ENCODE measurements around the gene DST. TPM values are rescaled to one million over a fixed set of nuclear protein-coding genes. Genes with fewer than 3 reads are reported as not detected.

Gene DST
- total RNA-seq, 1 experiment from 2014 or later = 71.8 TPM

GRCh38 chr6:56638760-56639159 lies 3.9 kb downstream of the DST start:
- Histone ChIP-seq H3K9me3 (ENCODE audit: low read depth, low read length, poor library complexity, severe bottlenecking) (no peaks in the 10 kb centered on the region), H3K27ac (ENCODE audit: low read depth, low read length, poor library complexity, severe bottlenecking) (no peak overlapping the region), H3K4me3 (ENCODE audit: low read depth, low read length, poor library complexity, severe bottlenecking) (no peak overlapping the region), H3K36me3 (ENCODE audit: insufficient read depth, low read length, poor library complexity, severe bottlenecking) (no peaks in the 10 kb centered on the region), H3K4me1 (ENCODE audit: insufficient read depth, low read length, poor library complexity, severe bottlenecking) (peaks cover 7% of the 10 kb centered on the region), H3K27me3 (replicated peaks; ENCODE audit: insufficient read depth, low read depth, low read length, poor library complexity) (no peaks in the 10 kb centered on the region)
- no peak for DNase-seq (ENCODE audit: low spot score)
- ChIA-PET POLR2A (ENCODE audit: low non-redundant PET) (no interaction called here), CTCF (no interaction called here)
- intact Hi-C loops (cut with micrococcal nuclease; ENCODE audit: unreplicated experiment) = loop anchor here (1.0 to 5.0 kb wide), 2 partner anchors 61 to 119 kb away; no protein-coding TSS in a partner anchor
- TF ChIP-seq EZH2 (IDR thresholded peaks at IDR 0.05; ENCODE audit: borderline replicate concordance, low read depth, low read length, poor library complexity, severe bottlenecking) = no peak
- TF ChIP-seq, protein P1, sequence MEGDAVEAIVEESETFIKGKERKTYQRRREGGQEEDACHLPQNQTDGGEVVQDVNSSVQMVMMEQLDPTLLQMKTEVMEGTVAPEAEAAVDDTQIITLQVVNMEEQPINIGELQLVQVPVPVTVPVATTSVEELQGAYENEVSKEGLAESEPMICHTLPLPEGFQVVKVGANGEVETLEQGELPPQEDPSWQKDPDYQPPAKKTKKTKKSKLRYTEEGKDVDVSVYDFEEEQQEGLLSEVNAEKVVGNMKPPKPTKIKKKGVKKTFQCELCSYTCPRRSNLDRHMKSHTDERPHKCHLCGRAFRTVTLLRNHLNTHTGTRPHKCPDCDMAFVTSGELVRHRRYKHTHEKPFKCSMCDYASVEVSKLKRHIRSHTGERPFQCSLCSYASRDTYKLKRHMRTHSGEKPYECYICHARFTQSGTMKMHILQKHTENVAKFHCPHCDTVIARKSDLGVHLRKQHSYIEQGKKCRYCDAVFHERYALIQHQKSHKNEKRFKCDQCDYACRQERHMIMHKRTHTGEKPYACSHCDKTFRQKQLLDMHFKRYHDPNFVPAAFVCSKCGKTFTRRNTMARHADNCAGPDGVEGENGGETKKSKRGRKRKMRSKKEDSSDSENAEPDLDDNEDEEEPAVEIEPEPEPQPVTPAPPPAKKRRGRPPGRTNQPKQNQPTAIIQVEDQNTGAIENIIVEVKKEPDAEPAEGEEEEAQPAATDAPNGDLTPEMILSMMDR (conservative IDR thresholded peaks at IDR 0.05; ENCODE audit: low read depth, low read length) = no peak
- BruUV-seq (replicated peaks) = no TSS peak

DNA sequence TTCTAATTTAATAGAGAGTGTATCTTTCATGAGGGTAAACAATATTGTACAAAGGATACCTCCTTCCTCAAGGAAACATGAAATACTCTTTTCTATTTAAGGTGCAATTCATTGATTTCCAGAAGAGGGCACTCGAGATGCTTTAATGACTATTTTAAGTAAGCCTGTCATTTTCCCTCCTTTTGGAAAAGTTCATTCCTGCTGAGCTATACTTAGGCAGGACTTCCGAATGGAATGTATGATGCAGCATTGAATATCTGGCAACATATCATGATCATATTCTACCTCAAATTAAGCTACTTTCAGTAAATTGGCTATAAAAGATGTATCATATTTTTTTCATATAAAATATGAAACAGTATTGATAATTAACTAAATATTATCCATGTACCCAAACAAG lies 5.0 kb downstream of the DST start:
- CTCF ChIA-PET = interaction anchor here (0.6 to 1.5 kb wide), 5 partner anchors 55 to 227 kb away, joined by 3 to 6 read pairs (median 5); no protein-coding TSS in a partner anchor
- intact Hi-C loops (cut with micrococcal nuclease; ENCODE audit: unreplicated experiment) = loop anchor here (1.0 to 5.0 kb wide), 4 partner anchors 62 to 679 kb away; partner anchors contain the start of gene PRIM2
- peak; percentile 75 for DNase-seq (ENCODE audit: low spot score)

GRCh38 chr6:56628105-56628504 lies 14.6 kb downstream of the DST start:
- no peaks in the 10 kb centered on the region for H3K9me3 ChIP-seq (ENCODE audit: low read depth, low read length, poor library complexity, severe bottlenecking)
- no peaks in the 10 kb centered on the region for H3K27me3 ChIP-seq (replicated peaks; ENCODE audit: insufficient read depth, low read depth, low read length, poor library complexity)
- no TSS peak for BruUV-seq (replicated peaks)
- no peak overlapping the region for H3K27ac ChIP-seq (ENCODE audit: low read depth, low read length, poor library complexity, severe bottlenecking)
- ChIA-PET POLR2A (ENCODE audit: low non-redundant PET) (no interaction called here), CTCF (no interaction called here)
- intact Hi-C loops (cut with micrococcal nuclease; ENCODE audit: unreplicated experiment) = no loop called here
- H3K4me1 ChIP-seq (ENCODE audit: insufficient read depth, low read length, poor library complexity, severe bottlenecking) = no peaks in the 10 kb centered on the region
- no peak for DNase-seq (ENCODE audit: low spot score)
- H3K36me3 ChIP-seq (ENCODE audit: insufficient read depth, low read length, poor library complexity, severe bottlenecking) = peaks cover 3% of the 10 kb centered on the region
- no peak overlapping the region for H3K4me3 ChIP-seq (ENCODE audit: low read depth, low read length, poor library complexity, severe bottlenecking)
- TF ChIP-seq, protein P1 (conservative IDR thresholded peaks at IDR 0.05; ENCODE audit: low read depth, low read length) = no peak

More for the DNA sequence above, 5.0 kb downstream of the DST start:
- BruUV-seq (replicated peaks) = no TSS peak
- Histone ChIP-seq H3K27me3 (replicated peaks; ENCODE audit: insufficient read depth, low read depth, low read length, poor library complexity) (no peaks in the 10 kb centered on the region), H3K27ac (ENCODE audit: low read depth, low read length, poor library complexity, severe bottlenecking) (no peak overlapping the region), H3K4me1 (ENCODE audit: insufficient read depth, low read length, poor library complexity, severe bottlenecking) (peaks cover 2% of the 10 kb centered on the region), H3K9me3 (ENCODE audit: low read depth, low read length, poor library complexity, severe bottlenecking) (no peaks in the 10 kb centered on the region), H3K4me3 (ENCODE audit: low read depth, low read length, poor library complexity, severe bottlenecking) (no peak overlapping the region), H3K36me3 (ENCODE audit: insufficient read depth, low read length, poor library complexity, severe bottlenecking) (no peaks in the 10 kb centered on the region)
- TF ChIP-seq, protein P1 (conservative IDR thresholded peaks at IDR 0.05; ENCODE audit: low read depth, low read length) = peak; percentile 71
- TF ChIP-seq EZH2 (IDR thresholded peaks at IDR 0.05; ENCODE audit: borderline replicate concordance, low read depth, low read length, poor library complexity, severe bottlenecking) = no peak
- POLR2A ChIA-PET (ENCODE audit: low non-redundant PET) = no interaction called here
